Esophagus squamous epithelium (tissue), 4 donors: ENCODE results near the gene ARNT2.

Experiments used
- POLR2A ChIP-seq, 4 donors: fragments of 450-650 bp; IDR thresholded peaks; one replicate each; pipeline ENCODE4 v1.6.1; 2017; ENCODE audit warnings: antibody characterized with exemption in 4 of 4, mild to moderate bottlenecking in 4 of 4, moderate library complexity in 3 of 4
- TF ChIP-seq, protein P1 (sequence below), 6 experiments: fragments of 450-650 bp in 4 of 6; fragments of 200-600 bp in 2 of 6; sonication (generic) in 2 of 6; IDR thresholded peaks; one replicate each; pipeline ENCODE4 v1.5.1; 2016 to 2019; ENCODE audit warnings: antibody characterized with exemption in 6 of 6, mild to moderate bottlenecking in 4 of 6, moderate library complexity in 4 of 6

DNA sequence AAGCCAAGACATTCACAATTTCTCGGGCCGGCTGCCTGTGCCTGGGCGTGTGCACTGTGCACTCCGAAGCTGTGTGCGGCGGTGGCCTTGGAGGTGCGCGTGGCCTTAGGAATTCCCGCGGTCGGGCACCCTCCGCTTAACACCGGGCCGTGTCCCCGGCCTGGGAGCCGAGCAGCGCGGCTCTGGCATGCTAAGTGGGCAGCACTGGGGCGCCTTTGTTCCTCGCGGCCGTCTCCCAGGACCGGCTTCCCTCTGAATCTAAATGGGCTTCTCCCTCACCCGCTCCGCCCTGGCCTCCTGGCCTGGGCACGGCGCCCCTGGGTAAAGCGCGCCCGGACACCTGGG lies 498 bp upstream of the ARNT2 start:
- TF ChIP-seq POLR2A (IDR thresholded peaks at IDR 0.05) = no peak
- TF ChIP-seq, protein P1, sequence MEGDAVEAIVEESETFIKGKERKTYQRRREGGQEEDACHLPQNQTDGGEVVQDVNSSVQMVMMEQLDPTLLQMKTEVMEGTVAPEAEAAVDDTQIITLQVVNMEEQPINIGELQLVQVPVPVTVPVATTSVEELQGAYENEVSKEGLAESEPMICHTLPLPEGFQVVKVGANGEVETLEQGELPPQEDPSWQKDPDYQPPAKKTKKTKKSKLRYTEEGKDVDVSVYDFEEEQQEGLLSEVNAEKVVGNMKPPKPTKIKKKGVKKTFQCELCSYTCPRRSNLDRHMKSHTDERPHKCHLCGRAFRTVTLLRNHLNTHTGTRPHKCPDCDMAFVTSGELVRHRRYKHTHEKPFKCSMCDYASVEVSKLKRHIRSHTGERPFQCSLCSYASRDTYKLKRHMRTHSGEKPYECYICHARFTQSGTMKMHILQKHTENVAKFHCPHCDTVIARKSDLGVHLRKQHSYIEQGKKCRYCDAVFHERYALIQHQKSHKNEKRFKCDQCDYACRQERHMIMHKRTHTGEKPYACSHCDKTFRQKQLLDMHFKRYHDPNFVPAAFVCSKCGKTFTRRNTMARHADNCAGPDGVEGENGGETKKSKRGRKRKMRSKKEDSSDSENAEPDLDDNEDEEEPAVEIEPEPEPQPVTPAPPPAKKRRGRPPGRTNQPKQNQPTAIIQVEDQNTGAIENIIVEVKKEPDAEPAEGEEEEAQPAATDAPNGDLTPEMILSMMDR (IDR thresholded peaks at IDR 0.05) = no peak
